GM12892 (cell line): ENCODE measurements around the gene CDK2.

Source experiments
- POLR2A ChIP-seq: IDR thresholded peaks from 2 replicates; pipeline ENCODE4 v1.6.1; 2011; ENCODE audit warnings: low read depth, low read length, control low read depth
- POLR2AphosphoS5 ChIP-seq: IDR thresholded peaks from 2 replicates; pipeline ENCODE4 v1.6.1; 2011; ENCODE audit warnings: low read depth, low read length, control low read depth
- TAF1 ChIP-seq: IDR thresholded peaks from 2 replicates; pipeline ENCODE4 v1.6.1; 2011; ENCODE audit warnings: low read depth, mild to moderate bottlenecking, control low read depth, low read length, borderline replicate concordance

GRCh38 chr12:56013482-56013881, 46.9 kb downstream of the CDK2 start:
- no peak for TF ChIP-seq POLR2A
- TF ChIP-seq POLR2AphosphoS5 = no peak
- TF ChIP-seq TAF1 = no peak
